ENCODE results near the gene EHBP1. TPM values are rescaled to one million over a fixed set of nuclear protein-coding genes. Genes with fewer than 3 reads are reported as not detected.

Gene EHBP1
- total and polyA plus RNA-seq, 5 donors from 2014 or later = 8.5 to 25.6 (median 10.0) TPM

GRCh38 chr2:62725712-62726055, 20.2 kb downstream of the EHBP1 start:
- DNase-seq (no peak), ATAC-seq (ENCODE audit: low read depth in 2 of 2) (no peak)
- H3K4me3 ChIP-seq (ENCODE audit: low read depth, low read length) = no peak overlapping the region
- H3K4me3 Mint-ChIP-seq = no peak overlapping the region
- H3K27ac ChIP-seq (ENCODE audit: insufficient read depth, low read length, poor library complexity, severe bottlenecking) = no peak overlapping the region
- no peak overlapping the region for H3K27ac Mint-ChIP-seq
- peaks cover 2 to 11% of the 10 kb centered on the region in 2 experiments for H3K9me3 ChIP-seq (ENCODE audit: control insufficient read depth in 2 of 2, low read length in 2 of 2)
- H3K27me3 ChIP-seq (ENCODE audit: control insufficient read depth, insufficient read depth, low read length) = no peaks in the 10 kb centered on the region
- no peaks in the 10 kb centered on the region for H3K4me1 ChIP-seq (ENCODE audit: control insufficient read depth, insufficient read depth, low read length, poor library complexity, severe bottlenecking)
- H3K4me1 Mint-ChIP-seq = peaks cover 13 to 32% (median 24%) of the 10 kb centered on the region in 4 donors
- no peaks in the 10 kb centered on the region for H3K27me3 Mint-ChIP-seq
- peaks cover 2 to 20% (median 7%) of the 10 kb centered on the region in 7 donors for H3K9me3 Mint-ChIP-seq
- peaks cover 32% of the 10 kb centered on the region for H3K36me3 Mint-ChIP-seq
- no peaks in the 10 kb centered on the region for H3K36me3 ChIP-seq (ENCODE audit: control insufficient read depth, insufficient read depth, low read length)

GRCh38 chr2:62727259-62727867, 21.9 kb downstream of the EHBP1 start:
- Histone ChIP-seq H3K9me3 (ENCODE audit: control insufficient read depth in 2 of 2, low read length in 2 of 2) (peaks cover 5 to 17% of the 10 kb centered on the region in 2 experiments), H3K36me3 (ENCODE audit: control insufficient read depth, insufficient read depth, low read length) (no peaks in the 10 kb centered on the region), H3K4me1 (ENCODE audit: control insufficient read depth, insufficient read depth, low read length, poor library complexity, severe bottlenecking) (no peaks in the 10 kb centered on the region), H3K4me3 (ENCODE audit: low read depth, low read length) (no peak overlapping the region), H3K27ac (ENCODE audit: insufficient read depth, low read length, poor library complexity, severe bottlenecking) (no peak overlapping the region), H3K27me3 (ENCODE audit: control insufficient read depth, insufficient read depth, low read length) (no peaks in the 10 kb centered on the region)
- Mint-ChIP-seq H3K4me1 (peaks cover 9 to 33% (median 24%) of the 10 kb centered on the region in 4 donors), H3K4me3 (no peak overlapping the region), H3K36me3 (peaks cover 32% of the 10 kb centered on the region), H3K27ac (peak overlapping the region in 1 of 3 donors; percentile 87), H3K9me3 (peaks cover 3 to 32% (median 9%) of the 10 kb centered on the region in 7 donors), H3K27me3 (no peaks in the 10 kb centered on the region)
- DNase-seq (no peak), ATAC-seq (ENCODE audit: low read depth in 2 of 2) (no peak)

DNA sequence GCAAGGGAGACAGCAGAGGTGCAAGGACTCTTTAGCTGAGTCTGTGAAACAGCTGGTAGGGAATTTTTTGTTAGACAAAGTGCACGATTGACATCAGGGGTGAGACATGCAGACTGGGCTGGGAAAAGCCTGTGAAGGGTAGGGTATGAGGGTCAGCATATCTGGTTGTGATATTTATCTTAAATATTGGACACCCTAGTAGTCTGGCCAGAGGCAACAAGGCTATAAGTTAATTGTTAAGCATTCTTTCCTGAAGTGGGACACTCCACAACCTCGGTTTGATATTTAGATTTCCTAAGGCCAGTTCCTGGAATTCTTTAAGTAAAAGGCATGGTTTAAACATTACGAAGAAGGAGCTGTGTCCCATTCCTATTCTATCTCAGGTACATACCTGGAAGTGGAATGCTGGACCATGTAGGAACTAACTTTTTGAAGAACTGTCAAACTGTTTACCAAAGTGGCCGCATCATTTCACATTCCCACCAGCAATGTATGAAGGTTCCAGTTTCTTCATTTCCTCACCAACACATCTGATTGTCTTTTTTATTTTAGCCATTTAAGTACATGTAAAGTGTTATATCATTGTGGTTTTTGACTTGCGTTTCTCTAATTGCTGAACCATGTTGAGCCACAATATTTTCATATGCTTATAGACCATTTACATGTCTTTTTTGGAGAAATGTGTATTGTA, 22.5 kb downstream of the EHBP1 start:
- Histone ChIP-seq H3K4me1 (ENCODE audit: control insufficient read depth, insufficient read depth, low read length, poor library complexity, severe bottlenecking) (no peaks in the 10 kb centered on the region), H3K27ac (ENCODE audit: insufficient read depth, low read length, poor library complexity, severe bottlenecking) (no peak overlapping the region), H3K4me3 (ENCODE audit: low read depth, low read length) (no peak overlapping the region), H3K27me3 (ENCODE audit: control insufficient read depth, insufficient read depth, low read length) (no peaks in the 10 kb centered on the region), H3K36me3 (ENCODE audit: control insufficient read depth, insufficient read depth, low read length) (no peaks in the 10 kb centered on the region), H3K9me3 (ENCODE audit: control insufficient read depth in 2 of 2, low read length in 2 of 2) (peaks cover 2 to 10% of the 10 kb centered on the region in 2 experiments)
- DNase-seq (no peak), ATAC-seq (ENCODE audit: low read depth in 2 of 2) (no peak)
- Mint-ChIP-seq H3K27me3 (no peaks in the 10 kb centered on the region), H3K9me3 (peaks cover 4 to 28% (median 6%) of the 10 kb centered on the region in 7 donors), H3K27ac (no peak overlapping the region), H3K4me3 (no peak overlapping the region), H3K36me3 (peaks cover 28% of the 10 kb centered on the region), H3K4me1 (peaks cover 6 to 33% (median 26%) of the 10 kb centered on the region in 4 donors)

DNA sequence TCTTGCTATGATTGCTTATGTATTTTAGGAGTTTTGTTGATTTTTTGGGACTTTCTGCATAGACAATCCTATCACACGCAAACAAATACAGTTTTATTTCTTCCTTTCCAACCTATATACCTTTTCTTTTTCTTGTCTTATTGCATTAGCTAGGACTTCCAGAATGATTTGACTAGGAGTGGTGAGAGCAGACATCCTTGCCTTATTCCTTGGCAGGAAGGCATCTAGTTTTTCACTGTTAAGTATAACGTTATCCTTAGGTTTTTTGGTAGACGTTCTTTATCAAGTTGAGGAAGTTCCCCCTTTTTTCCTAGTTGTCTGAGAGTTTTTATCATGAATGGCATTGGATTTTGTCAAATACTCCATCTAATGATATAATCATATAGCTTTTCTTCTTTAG, 25.8 kb downstream of the EHBP1 start:
- Mint-ChIP-seq H3K27me3 (no peaks in the 10 kb centered on the region), H3K27ac (no peak overlapping the region), H3K9me3 (peaks cover 3 to 17% (median 5%) of the 10 kb centered on the region in 7 donors), H3K36me3 (peaks cover 18% of the 10 kb centered on the region), H3K4me3 (no peak overlapping the region), H3K4me1 (peaks cover 16 to 34% (median 25%) of the 10 kb centered on the region in 4 donors)
- Histone ChIP-seq H3K4me3 (ENCODE audit: low read depth, low read length) (no peak overlapping the region), H3K4me1 (ENCODE audit: control insufficient read depth, insufficient read depth, low read length, poor library complexity, severe bottlenecking) (no peaks in the 10 kb centered on the region), H3K9me3 (ENCODE audit: control insufficient read depth in 2 of 2, low read length in 2 of 2) (peaks cover 2 to 6% of the 10 kb centered on the region in 2 experiments), H3K36me3 (ENCODE audit: control insufficient read depth, insufficient read depth, low read length) (no peaks in the 10 kb centered on the region), H3K27me3 (ENCODE audit: control insufficient read depth, insufficient read depth, low read length) (no peaks in the 10 kb centered on the region), H3K27ac (ENCODE audit: insufficient read depth, low read length, poor library complexity, severe bottlenecking) (no peak overlapping the region)
- no peak for DNase-seq
- no peak for ATAC-seq (ENCODE audit: low read depth in 2 of 2)

DNA sequence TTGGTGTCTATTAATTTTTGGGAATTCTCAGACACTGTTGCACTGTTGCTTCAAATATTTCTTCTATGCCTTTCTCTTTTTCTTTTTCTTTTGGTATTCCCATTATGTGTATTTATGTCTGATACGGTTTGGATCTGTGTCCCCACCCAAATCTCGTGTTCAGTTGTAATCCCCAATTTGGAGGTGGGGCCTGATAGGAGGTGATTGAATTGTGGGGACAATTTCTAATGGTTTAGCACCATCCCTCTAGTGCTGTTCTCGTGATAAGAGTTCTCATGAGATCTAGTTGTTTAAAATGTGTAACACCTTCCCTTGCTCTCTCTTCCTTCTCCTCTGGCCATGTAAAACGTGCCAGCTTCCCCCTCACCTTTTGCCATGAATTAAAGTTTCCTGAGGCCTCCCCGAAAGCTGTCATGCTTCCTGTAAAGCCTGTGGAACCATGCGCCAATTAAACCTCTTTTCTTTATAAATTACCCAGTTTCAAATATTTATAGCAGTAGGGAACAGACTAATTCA, 26.8 kb downstream of the EHBP1 start:
- H3K4me3 Mint-ChIP-seq = no peak overlapping the region
- DNase-seq = no peak
- peaks cover 14% of the 10 kb centered on the region for H3K36me3 Mint-ChIP-seq
- Histone ChIP-seq H3K9me3 (ENCODE audit: control insufficient read depth in 2 of 2, low read length in 2 of 2) (peaks cover 2 to 6% of the 10 kb centered on the region in 2 experiments), H3K4me3 (ENCODE audit: low read depth, low read length) (no peak overlapping the region), H3K4me1 (ENCODE audit: control insufficient read depth, insufficient read depth, low read length, poor library complexity, severe bottlenecking) (no peaks in the 10 kb centered on the region), H3K36me3 (ENCODE audit: control insufficient read depth, insufficient read depth, low read length) (no peaks in the 10 kb centered on the region), H3K27me3 (ENCODE audit: control insufficient read depth, insufficient read depth, low read length) (no peaks in the 10 kb centered on the region), H3K27ac (ENCODE audit: insufficient read depth, low read length, poor library complexity, severe bottlenecking) (no peak overlapping the region)
- H3K27me3 Mint-ChIP-seq = no peaks in the 10 kb centered on the region
- peaks cover 3 to 17% (median 5%) of the 10 kb centered on the region in 7 donors for H3K9me3 Mint-ChIP-seq
- peaks cover 16 to 35% (median 28%) of the 10 kb centered on the region in 4 donors for H3K4me1 Mint-ChIP-seq
- ATAC-seq (ENCODE audit: low read depth in 2 of 2) = no peak
- H3K27ac Mint-ChIP-seq = no peak overlapping the region

DNA sequence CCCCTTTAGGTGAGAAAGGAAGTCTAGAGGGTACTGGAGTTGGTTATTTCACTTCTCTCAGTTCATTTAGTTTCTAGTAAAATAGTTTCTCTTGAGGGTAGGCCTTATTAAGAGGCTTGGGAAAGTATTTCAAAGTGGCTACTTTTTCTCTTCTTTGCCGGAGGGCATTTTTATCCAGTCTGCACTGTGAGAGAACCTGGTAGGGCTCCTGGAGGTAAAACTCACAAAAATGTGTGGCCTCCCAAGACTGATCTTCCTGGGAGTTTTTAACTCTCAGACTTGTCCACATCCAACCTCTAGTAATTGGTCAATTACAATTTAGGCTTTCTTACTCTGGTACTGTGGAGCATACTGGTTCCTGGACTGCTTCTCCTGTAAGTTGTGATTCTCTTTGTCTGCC, 28.0 kb downstream of the EHBP1 start:
- DNase-seq (no peak), ATAC-seq (ENCODE audit: low read depth in 2 of 2) (no peak)
- Histone ChIP-seq H3K27me3 (ENCODE audit: control insufficient read depth, insufficient read depth, low read length) (no peaks in the 10 kb centered on the region), H3K9me3 (ENCODE audit: control insufficient read depth in 2 of 2, low read length in 2 of 2) (peaks cover 2 to 6% of the 10 kb centered on the region in 2 experiments), H3K36me3 (ENCODE audit: control insufficient read depth, insufficient read depth, low read length) (no peaks in the 10 kb centered on the region), H3K4me1 (ENCODE audit: control insufficient read depth, insufficient read depth, low read length, poor library complexity, severe bottlenecking) (no peaks in the 10 kb centered on the region), H3K4me3 (ENCODE audit: low read depth, low read length) (no peak overlapping the region), H3K27ac (ENCODE audit: insufficient read depth, low read length, poor library complexity, severe bottlenecking) (no peak overlapping the region)
- Mint-ChIP-seq H3K4me3 (no peak overlapping the region), H3K27ac (no peak overlapping the region), H3K36me3 (peaks cover 9% of the 10 kb centered on the region), H3K27me3 (no peaks in the 10 kb centered on the region), H3K9me3 (peaks cover 3 to 17% (median 5%) of the 10 kb centered on the region in 7 donors), H3K4me1 (peaks cover 20 to 35% (median 28%) of the 10 kb centered on the region in 4 donors)

DNA sequence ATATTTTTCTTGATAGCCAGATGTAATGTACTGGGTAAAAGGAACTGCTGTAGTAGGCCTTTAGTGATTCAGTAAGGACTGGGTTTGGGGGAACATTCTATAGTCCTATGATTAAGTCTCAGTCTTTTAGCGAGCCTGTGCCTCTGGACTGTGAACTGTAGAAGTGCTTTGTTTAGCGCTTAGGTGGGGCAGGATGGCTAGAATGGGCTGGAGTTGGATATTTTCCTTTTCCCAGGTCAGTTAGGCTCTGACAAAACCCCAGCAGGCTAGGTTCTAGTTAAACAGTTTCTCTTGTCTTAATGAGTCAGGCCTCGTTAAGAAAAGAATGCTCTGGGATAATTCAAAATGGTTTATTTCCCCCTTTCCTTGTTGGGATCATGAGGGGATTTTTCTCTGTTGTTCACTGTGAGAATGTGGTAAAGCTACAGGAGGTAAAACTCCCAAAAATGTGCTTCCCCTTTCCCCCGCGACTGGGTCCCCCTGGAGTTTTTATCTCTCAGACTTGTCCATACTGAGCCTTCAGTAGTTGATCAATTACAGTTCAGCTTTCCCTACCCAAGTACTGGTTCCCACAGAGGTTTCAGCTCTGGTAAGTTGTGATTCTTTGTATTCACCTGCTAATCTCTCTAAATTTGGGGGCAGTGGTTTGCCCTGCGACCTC, 31.5 kb downstream of the EHBP1 start:
- H3K4me3 Mint-ChIP-seq = no peak overlapping the region

More for the DNA sequence above, 31.5 kb downstream of the EHBP1 start:
- no peak overlapping the region for H3K4me3 ChIP-seq (ENCODE audit: low read depth, low read length)
- ATAC-seq (ENCODE audit: low read depth in 2 of 2) (no peak), DNase-seq (no peak)
- no peaks in the 10 kb centered on the region for H3K9me3 ChIP-seq (ENCODE audit: control insufficient read depth in 2 of 2, low read length in 2 of 2)
- H3K9me3 Mint-ChIP-seq = peaks cover 0 to 6% (median 4%) of the 10 kb centered on the region in 7 donors
- peaks cover 19 to 46% (median 33%) of the 10 kb centered on the region in 4 donors for H3K4me1 Mint-ChIP-seq
- no peaks in the 10 kb centered on the region for H3K27me3 Mint-ChIP-seq
- peaks cover 9% of the 10 kb centered on the region for H3K36me3 Mint-ChIP-seq
- no peaks in the 10 kb centered on the region for H3K27me3 ChIP-seq (ENCODE audit: control insufficient read depth, insufficient read depth, low read length)
- peak overlapping the region in 1 of 3 donors; percentile 5 for H3K27ac Mint-ChIP-seq
- no peaks in the 10 kb centered on the region for H3K36me3 ChIP-seq (ENCODE audit: control insufficient read depth, insufficient read depth, low read length)
- H3K27ac ChIP-seq (ENCODE audit: insufficient read depth, low read length, poor library complexity, severe bottlenecking) = no peak overlapping the region
- H3K4me1 ChIP-seq (ENCODE audit: control insufficient read depth, insufficient read depth, low read length, poor library complexity, severe bottlenecking) = no peaks in the 10 kb centered on the region

All from CD4-positive, CD25-positive, alpha-beta regulatory T cell (primary cell).